PFSK-1 (cell line): ENCODE results near the gene CLUH.

Source experiments
- FOXP2 ChIP-seq: optimal IDR thresholded peaks from 2 replicates; pipeline ENCODE3; 2011; ENCODE audit warnings: borderline replicate concordance, control low read depth, inconsistent platforms; ENCODE audit not compliant: insufficient read depth; ENCODE audit errors: extremely low read length, extremely low read depth
- POLR2AphosphoS5 ChIP-seq: IDR thresholded peaks from 2 replicates; pipeline ENCODE4 v1.6.1; 2012; ENCODE audit warnings: low read depth, mild to moderate bottlenecking, control low read depth, low read length, moderate library complexity
- SIN3A ChIP-seq: IDR thresholded peaks from 2 replicates; pipeline ENCODE4 v1.6.1; 2012; ENCODE audit warnings: mild to moderate bottlenecking, low read length, moderate library complexity, borderline replicate concordance; ENCODE audit not compliant: insufficient read depth
- TAF1 ChIP-seq: IDR thresholded peaks from 2 replicates; pipeline ENCODE4 v1.6.1; 2012; ENCODE audit warnings: low read length, control low read depth, borderline replicate concordance; ENCODE audit not compliant: insufficient read depth

DNA sequence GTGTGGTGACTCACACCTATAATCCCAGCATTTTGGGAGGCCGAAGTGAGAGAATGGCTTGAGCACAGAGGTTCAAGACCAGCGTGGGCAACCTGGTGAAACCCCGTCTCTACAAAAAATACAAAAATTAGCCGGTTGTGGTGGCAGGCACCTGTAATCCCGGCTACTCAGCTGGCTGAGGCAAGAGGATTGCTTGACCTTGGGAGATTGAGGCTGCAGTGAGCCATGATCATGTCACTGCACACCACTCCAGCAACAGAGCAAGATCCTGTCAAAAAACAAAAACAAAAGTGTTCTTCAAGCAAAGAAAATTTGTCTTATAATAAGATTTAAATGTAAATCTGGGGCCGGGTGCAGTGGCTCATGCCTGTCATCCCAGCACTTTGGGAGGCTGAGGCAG lies 66.6 kb downstream of the CLUH start:
- TF ChIP-seq POLR2AphosphoS5 (no peak), SIN3A (no peak), TAF1 (no peak), FOXP2 (no peak)
